Activated CD8-positive, alpha-beta memory T cell treated with anti-CD3 and anti-CD28 coated beads for 48 hours (primary cell): ENCODE data around the gene PACSIN2.
"Not testable (repeated sequence)": the region's sequence is repeated elsewhere in the genome, so short reads cannot be mapped to it uniquely, and the experiment has no call there.

Source experiments
- DNase-seq, 3 experiments: peaks; one replicate each; pipeline ENCODE4 v3.0.0-alpha.2; 2020; ENCODE audit warnings: low read depth in 2 of 3, low spot score in 2 of 3

PACSIN2 gene

DNA sequence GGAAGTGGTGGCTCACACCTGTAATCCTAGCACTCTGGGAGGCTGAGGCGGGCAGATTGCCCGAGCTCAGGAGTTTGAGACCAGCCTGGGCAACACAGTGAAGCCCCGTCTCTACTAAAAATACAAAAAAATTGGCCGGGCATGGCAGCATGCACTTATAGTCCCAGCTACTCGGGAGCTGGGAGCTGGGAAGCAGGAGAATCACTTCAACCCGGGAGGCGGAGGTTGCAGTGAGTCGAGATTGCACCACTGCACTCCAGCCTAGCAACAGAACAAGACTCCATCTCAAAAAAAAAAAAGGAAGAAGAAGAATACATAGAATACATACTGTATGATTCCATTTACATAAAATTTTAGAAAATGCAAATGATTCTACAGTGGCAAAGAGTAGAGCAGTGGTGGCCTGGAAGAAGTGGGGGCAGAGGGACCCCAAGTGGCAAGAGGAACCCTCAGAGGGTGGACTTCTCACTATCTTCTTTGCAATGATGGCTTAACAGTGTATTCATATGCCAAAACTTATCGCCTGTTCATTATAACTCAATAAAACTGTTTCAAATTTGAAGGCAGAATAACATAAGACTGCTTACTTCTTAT, 22.0 kb downstream of the PACSIN2 start:
- no peak for DNase-seq

DNA sequence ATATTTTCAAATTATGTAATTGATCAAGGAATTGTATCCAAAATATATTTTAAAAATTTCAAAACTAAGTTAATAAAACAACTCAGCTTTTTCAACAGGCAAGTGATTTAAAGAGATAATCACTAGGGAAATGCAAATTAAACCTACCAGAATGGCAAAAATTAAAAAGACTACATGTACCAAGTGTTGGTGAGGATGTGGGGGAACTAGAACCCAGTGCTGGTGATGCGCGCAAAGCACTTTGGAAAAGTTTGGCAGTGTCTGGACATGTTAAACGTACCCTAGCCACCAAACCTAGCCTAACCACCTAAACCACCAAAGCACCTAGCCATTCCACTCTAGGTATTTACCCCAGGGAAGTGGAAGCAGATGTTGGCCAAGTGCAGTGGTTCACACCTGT, 22.9 kb downstream of the PACSIN2 start:
- DNase-seq: no peak

DNA sequence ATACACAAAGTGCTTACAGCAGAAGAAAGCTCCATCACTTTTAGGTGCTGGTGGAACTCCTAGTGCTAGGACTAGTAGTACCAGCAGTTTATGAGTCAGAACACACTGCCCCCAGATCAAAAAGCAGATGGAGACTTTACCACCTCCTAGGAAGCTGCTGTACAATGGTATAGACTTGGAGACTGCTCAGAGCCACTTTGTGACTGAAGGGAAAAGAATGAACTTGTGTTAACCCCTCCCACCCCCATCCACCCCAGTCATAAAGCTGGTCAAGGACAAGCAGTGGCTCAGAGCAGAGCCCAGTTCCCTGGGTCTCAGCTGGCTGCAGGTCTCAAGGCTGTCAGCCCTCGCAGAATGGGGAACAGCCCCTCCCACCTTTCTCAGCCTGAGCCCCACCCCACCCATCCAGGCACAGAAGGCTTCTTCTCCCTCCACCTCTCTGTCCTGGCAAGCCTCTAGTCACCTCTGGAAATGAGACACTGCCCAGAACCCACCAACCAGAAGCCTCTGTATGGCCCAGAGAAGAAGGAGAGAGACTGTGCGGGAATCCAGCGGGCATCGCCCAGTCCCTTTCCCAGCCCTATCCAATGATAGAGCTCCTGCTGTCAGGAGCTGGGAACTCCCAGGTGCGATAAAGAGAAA, 23.8 kb downstream of the PACSIN2 start:
- DNase-seq: no peak

DNA sequence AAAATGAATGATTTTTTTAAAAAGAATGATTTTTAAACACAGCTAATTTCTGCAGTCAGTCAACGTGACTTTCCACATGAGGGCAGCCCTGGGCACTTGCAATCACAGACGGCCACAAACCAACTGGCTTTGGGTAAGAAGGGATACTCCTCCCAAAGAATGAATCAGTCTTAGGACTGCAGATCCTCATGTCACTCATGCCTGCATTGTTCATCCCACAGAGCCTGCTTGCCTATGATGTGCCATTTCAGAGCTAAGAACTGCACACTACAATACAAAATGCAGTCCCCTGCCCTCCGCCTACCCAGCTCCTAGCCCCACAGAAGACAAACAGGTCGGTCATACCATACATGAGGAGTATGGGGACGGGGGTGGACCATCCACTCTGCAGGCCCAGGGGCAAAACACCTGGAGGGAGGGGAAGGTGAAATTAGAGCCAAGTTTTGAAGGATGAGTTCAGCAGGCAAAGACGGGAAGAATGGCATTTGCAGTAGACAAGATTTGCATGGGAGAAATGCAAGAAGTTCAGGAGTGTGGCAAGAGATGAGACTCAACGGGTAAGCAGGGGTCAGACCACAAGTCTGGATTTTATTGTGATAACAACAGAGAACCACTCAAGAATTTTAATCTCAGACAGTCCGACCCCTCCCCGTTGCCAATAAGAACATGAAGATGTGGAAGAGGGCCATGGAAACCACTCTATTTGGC, 24.7 kb downstream of the PACSIN2 start:
- no peak for DNase-seq

DNA sequence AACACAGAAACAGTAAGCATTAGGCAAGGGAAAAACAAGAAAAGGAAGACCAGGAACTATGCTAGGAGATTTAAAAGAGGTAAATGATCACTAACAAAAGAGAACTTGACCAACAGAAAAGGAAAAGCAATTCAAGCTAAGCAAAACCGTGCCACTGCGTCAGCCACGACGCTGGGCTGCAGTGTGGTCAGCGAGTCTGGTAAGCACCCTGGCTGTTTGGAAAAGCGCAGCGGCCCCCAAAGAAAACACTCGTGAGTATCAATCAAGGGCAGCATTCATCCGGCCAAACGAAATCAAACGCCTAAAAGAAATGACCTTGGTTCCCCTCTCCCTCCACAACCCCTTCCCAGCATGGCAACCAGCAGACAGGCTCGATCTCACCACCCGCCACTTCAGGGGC, 28.8 kb downstream of the PACSIN2 start:
- no peak for DNase-seq

DNA sequence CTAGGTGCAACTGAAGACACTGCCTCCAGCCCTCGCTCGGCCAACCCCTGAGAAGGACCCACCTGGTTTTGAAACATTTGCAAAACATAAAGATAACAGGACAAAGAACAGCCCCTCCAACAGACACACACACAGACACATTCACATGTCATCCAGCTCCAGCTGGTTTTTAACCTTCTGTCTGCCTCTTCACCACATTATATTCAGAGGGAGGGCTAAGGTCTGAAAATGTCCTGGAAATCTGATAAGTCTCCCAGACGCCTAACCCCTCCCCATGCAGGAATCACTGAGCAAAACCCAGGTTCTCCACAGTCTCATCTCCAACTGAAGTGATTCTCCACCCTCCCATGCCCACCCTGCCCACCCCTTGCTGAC, 29.4 kb downstream of the PACSIN2 start:
- DNase-seq: no peak

DNA sequence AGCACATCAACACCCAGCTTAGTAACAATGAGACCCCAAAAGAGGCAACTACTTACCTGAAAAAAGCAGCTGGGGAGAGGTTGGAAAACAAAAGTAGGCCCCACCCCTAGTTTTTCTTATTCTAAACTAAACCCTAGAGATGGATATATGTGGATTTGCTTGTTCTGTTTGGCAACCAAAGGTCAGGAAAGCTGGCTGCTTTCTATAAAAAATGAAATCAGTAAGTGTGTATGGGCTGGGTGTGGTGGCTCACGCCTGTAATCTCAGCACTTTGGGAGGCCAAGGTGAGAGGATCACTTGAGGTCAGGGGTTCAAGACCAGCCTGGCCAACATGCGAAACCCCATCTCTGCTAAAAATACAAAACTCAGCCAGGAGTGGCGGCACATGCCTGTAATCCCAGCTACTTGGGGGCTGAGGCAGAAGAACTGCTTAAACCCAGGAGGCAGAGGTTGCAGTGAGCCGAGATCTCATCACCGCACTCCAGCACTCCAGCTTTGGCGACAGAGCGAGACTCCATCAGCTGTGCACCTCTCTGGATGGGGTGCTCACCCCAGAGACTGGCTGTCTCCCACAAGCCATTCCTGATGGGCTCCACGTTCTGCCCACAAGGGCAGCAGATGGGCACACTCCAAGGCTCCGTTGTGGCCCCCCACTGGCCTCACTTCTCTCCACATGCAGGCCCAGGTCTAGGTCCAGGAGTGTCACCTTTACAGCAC, 30.0 kb downstream of the PACSIN2 start:
- DNase-seq: no peak

DNA sequence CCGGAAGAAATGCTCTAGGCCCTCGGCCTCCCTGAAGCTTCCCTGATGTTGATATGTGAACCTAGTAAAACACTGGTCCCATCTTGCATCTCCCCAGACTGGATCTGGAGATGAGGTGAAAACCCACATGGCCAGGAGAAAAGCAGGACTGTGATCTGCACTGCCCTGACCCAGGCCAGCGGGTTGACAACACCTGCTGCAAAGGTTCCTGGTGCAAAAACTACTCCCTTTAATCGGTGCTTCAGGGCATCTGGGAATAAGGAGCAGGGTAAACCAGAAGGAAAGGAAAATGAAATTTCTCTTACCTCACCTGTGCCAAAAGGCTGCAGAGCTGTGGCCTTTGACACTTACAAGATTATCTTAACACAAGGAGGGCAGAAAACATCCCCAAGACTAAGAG, 30.6 kb downstream of the PACSIN2 start:
- DNase-seq: no peak

DNA sequence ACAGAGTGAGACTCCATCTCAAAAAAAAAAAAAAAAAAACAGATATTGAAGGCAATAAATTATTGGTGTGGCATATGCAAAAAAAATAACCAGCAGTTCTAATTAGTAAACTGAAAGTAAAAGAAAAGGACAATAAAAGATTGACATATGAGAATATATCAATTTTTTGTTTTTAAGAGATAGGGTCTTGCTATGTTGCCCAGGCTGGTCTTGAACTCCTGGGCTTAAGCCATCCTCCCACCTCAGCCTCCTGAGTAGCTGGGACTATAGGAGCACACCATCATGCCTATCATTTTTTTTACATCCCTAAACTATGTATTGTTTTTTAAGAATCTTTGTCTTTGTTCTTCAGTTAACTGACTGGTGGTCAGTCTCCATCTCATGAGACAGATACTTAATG, 31.5 kb downstream of the PACSIN2 start:
- no peak for DNase-seq

DNA sequence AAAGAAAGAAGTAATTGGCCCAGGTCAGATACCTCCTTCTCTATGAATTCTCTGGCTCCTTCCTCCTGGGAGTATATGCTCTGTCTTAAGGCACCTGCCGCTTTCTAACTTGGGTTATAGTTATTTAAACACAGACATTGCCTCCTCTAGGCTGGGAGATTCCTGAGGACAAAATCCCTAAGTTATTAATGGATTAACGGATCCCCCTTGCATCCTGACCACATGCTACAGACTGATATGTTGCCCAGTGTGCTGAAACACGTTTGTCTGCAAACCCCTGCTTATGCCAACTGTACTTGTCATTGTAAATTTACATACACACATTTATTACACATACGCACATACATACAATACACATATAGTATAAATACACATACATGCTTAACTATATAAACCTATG, 35.3 kb downstream of the PACSIN2 start:
- no peak for DNase-seq

DNA sequence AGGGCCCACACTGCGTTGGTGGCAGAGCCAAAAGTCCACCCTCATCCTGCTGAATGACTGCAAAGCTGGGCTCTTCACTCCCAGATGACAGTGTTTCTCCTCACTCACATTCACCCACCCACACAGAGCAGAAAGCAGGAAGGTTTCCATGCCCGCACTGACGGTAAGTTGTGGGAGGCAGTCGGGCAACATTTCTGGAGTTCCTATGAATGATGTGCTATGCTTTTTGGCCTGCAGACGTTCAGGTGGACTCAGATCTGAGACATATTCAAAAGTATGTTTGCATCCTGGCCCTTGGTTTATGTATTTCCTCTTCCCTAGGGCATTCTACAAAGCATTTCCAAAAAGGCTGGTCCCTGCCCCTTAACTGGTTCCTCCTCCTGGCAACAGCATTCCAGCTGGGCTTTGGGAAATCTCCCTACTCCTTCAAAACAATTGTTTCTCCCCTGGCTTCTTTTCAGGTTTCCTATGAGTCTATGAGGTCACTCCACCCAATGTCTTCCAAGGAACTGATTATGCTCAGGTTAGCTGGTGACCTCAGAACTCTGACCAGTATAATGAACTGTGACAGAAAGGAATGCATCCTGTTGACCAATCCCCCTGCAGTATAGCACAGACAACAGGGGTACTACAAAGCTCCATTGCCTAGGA, 36.4 kb downstream of the PACSIN2 start:
- no peak for DNase-seq

DNA sequence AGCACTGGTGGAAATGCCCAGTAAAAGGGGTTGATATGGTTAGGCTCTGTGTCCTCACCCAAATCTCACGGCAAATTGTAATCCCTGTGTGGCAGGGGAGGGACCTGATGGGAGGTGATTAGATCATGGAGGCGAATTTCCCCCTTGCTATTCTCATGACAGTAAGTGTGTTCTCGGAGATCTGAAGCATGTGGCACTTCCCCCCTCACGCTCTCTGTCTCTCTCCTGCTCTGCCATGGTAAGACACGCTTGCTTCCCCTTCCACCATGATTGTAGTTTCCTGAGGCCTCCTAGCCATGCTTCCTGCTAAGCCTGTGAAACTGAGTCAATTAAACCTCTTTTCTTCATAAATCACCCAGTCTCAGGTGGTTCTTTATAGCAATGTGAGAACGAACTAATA, 37.4 kb downstream of the PACSIN2 start:
- DNase-seq: no peak

DNA sequence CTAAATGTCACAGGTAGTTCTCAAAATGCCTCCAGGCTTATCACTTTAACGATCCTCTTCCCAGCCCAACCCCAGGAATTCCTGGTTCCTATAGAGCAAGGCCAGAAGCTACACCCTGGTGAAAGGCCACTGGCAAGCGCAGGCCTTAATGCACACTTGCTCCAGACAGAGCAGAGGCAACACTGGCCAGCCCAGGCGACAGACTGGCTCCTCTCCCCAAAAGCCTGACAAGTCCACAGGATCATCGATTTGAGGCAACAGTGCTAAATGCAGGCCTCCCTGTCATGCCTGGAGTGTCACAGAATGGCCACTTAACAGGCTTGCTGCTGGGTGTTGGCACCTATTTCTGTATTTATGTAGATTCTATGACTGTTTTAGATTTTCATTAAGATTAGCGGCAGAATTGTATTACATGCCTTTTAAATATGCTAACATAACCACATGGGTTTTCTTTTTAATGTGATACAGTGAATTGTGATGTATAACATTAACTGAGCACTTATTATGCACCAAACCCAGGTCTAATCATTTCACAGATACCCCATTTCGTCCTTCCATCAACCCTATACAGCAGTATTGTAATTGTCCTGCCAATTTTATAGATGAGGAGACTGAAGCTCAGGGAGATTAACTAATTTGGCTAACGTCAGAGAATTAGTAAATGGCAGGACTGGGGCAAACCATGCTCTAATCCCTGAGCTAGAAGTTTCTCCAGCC, 38.6 kb downstream of the PACSIN2 start:
- DNase-seq: no peak

DNA sequence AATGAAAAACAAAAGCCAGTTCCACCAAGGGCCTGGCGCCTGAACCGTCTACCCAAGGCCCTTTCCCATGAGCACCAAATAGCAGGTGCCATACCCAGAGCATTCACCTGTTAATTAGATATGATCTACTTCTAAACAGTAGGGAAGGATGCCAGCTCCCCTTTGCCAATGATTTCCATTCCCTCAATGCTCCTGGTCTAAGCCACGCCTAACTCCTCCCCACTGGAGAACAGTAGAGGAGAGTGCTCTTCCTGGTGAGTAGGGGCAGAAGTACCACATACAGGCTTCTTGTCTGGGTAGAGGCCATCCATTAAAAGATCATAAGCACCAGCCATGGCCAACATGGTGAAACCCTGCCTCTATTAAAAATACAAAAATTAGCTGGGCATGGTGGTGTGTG, 40.7 kb downstream of the PACSIN2 start:
- no peak for DNase-seq

DNA sequence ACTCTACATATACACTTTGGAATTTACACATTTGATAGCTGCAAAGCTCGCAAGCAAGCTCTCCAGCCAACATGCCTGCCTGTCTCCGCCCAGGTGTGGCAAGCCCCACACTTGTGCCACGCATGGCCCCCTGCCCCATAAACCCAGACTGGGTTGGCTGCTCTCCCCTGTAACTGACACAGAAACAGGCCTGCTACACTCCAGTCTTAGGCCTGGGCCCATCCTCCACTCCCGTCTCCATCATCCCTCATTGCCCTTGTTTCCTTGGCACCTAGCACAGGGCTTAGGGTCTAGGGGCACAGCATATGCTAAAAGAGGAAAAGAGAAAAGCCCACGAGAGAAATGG, 41.4 kb downstream of the PACSIN2 start:
- no peak for DNase-seq

DNA sequence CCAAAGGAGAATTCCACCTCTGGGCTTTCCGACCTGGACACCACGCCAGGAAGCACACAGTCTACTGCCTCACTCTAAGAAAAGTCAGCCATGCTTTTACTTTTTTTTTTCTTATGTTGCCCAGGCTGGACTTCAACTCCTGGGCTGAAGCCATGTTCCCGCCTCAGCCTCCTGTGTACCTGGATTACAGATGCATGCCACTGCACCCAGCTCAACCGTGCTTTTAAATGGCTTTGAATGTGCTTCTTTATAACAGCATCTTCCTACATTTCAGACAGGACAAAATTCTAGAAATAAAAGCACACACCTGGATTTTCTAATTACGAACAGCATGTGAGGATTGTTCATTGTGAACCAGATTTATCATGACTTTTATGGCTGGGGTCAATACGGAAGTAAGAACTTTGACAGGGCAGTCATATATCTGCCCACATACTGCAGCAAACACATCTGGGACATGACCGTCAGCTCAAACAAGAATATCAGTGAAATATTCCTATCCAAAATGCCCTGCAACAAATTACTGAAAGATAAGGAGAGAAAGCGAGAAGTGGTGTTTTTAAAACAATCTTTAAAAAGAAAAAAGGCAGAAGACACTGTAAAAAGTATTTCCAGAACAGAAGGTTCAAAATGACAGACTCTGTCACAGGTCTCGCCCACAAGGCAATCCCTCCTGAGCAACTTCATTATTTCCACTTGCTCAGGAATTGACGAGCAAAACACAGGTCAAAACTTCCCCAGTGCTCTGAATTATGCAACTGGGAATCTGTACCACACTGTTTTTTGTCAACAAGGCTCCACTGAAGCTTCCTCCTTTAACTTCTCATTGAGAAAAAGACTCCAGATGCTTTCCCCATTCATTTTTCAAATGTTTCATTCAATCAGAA, 42.1 kb downstream of the PACSIN2 start:
- no peak for DNase-seq

DNA sequence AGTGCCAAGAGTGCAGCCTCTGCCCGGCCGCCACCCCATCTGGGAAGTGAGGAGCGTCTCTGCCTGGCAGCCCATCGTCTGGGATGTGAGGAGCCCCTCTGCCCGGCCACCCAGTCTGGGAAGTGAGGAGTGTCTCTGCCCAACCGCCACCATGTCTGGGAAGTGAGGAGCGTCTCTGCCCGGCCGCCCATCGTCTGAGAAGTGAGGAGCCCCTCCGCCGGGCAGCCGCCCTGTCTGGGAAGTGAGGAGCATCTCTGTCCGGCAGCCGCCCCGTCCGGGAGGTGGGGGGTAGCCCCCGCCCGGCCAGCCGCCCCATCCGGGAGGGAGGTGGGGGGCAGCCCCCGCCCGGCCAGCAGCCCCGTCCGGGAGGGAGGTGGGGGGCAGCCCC, 43.5 kb downstream of the PACSIN2 start:
- DNase-seq: not testable (repeated sequence)

DNA sequence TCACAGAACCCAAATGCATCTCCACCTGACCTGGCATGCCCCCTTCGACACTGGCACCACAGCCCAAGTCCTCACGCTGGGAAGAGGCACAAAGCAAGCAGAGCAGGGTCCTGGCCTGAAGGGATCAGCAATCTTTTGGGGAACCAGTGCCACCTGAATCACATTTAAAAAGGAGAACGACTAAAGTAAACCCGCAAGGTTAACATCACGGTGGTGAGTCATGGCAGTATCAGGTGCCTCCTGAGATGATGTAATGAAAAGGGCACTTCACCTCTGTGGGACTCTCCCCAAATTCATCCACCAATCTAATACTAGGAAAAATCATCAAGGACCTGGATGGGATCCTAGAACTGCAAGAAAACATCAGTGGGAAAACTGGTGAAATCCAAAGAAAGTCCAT, 44.9 kb downstream of the PACSIN2 start:
- no peak for DNase-seq

DNA sequence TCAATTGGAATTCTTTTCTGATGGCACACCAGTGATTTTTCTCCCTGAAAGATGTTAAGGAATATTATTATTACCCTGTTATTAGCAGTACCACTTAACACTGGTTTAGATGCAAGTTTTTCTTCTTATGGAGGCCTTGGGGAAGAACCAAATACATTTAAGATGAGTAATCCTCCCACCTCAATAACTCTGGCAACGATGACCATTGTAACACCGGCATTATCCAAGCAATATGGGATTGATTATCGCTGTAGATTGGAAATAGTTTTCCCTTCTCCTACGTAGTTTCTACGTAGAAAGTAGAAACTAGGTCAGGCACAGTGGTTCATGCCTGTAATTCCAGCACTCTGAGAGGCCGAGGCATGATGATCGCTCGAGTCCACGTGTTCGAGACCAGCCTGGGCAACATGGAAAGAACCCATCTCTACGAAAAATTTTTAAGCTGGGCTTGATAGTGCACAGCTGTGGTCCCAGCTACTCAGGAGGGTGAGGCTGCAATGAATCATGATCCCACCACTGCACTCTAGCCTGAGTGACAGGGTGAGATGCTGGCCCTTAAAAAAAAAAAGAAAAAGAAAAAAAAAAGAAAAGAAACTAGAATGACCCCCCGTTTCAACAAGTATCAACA, 45.5 kb downstream of the PACSIN2 start:
- no peak for DNase-seq

DNA sequence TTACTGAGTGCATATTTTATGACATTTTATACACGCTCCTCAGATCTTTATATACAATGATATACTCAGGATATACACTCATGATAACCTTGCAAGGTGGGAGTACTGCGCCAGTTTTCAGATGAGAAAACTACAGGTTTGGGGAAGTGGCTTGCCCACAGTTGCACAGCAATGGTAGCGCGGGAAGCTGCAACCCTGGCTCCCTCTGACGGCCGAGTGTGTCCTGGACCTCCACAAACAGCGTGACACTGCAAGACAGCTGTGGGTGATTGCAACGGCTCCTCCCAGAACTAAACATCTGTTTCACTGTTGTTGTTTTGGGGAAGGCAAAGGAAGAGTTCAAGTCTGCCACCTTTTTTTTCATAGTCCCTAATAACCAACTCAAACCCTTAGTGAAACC, 47.0 kb downstream of the PACSIN2 start:
- no peak for DNase-seq
